ENCODE measurements around the gene HMGB2. TPM values are rescaled to one million over a fixed set of nuclear protein-coding genes. Genes with fewer than 3 reads are reported as not detected.

Gene HMGB2
- total RNA-seq, 1 donor from 2014 or later: 56.3 TPM

DNA sequence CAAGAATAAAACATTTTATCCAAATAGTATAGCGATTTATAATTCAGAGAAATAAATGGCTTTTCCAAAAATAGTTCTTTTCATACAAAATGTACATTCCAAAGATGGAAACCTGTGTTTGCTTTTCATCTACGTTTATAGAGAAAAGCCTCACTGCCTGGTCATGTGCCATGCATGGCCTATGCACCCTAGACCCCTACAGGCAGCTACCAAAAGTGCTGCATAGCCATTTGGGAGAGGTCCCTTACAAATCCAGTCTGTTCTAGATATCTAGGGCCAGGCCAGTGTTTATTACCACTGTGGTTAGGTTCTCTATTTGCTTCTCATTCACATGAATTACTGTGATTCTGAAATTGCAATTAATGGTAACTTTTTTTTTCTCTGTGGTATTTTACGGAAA is 17.2 kb downstream of the HMGB2 start:
- TF ChIP-seq, protein P1, sequence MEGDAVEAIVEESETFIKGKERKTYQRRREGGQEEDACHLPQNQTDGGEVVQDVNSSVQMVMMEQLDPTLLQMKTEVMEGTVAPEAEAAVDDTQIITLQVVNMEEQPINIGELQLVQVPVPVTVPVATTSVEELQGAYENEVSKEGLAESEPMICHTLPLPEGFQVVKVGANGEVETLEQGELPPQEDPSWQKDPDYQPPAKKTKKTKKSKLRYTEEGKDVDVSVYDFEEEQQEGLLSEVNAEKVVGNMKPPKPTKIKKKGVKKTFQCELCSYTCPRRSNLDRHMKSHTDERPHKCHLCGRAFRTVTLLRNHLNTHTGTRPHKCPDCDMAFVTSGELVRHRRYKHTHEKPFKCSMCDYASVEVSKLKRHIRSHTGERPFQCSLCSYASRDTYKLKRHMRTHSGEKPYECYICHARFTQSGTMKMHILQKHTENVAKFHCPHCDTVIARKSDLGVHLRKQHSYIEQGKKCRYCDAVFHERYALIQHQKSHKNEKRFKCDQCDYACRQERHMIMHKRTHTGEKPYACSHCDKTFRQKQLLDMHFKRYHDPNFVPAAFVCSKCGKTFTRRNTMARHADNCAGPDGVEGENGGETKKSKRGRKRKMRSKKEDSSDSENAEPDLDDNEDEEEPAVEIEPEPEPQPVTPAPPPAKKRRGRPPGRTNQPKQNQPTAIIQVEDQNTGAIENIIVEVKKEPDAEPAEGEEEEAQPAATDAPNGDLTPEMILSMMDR (IDR thresholded peaks at IDR 0.05): no peak
- peaks cover 6% of the 10 kb centered on the region for H3K36me3 Mint-ChIP-seq (ENCODE audit: unreplicated experiment)
- H3K9me3 Mint-ChIP-seq (ENCODE audit: unreplicated experiment): no peaks in the 10 kb centered on the region
- no peak overlapping the region for H3K4me3 Mint-ChIP-seq (ENCODE audit: unreplicated experiment)
- DNase-seq (ENCODE audit: extremely low spot score, unreplicated experiment): no peak
- H3K27ac Mint-ChIP-seq (ENCODE audit: unreplicated experiment): no peak overlapping the region
- no peaks in the 10 kb centered on the region for H3K4me1 Mint-ChIP-seq (ENCODE audit: unreplicated experiment)
- H3K27me3 Mint-ChIP-seq (ENCODE audit: unreplicated experiment): no peaks in the 10 kb centered on the region

DNA sequence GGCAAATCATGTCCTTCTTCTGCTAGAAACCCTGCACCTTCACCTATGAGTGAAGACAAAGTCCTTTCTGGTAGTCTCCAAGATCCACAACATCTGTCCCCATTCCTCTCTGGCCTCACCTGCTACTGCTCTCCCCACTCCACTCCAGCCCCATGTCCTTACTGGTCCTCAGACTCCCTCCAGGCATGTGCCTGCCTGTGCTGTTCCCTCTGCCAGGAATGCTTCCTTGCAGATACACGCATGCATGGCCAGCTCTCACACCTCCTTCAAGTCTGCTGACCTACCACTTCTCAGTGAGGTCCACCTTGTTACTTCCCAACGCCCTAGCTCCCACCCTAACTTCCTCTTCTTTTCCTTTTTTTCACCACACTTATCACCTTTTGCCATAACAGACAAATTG is 18.1 kb downstream of the HMGB2 start:
- H3K27ac Mint-ChIP-seq (ENCODE audit: unreplicated experiment): no peak overlapping the region
- H3K4me1 Mint-ChIP-seq (ENCODE audit: unreplicated experiment): no peaks in the 10 kb centered on the region
- TF ChIP-seq, protein P1 (IDR thresholded peaks at IDR 0.05): no peak
- H3K27me3 Mint-ChIP-seq (ENCODE audit: unreplicated experiment): no peaks in the 10 kb centered on the region
- no peaks in the 10 kb centered on the region for H3K9me3 Mint-ChIP-seq (ENCODE audit: unreplicated experiment)
- no peak overlapping the region for H3K4me3 Mint-ChIP-seq (ENCODE audit: unreplicated experiment)
- no peak for DNase-seq (ENCODE audit: extremely low spot score, unreplicated experiment)
- H3K36me3 Mint-ChIP-seq (ENCODE audit: unreplicated experiment): peaks cover 6% of the 10 kb centered on the region

GRCh38 chr4:173314715-173315114 is 19.4 kb downstream of the HMGB2 start:
- Mint-ChIP-seq H3K27me3 (ENCODE audit: unreplicated experiment) (no peaks in the 10 kb centered on the region), H3K27ac (ENCODE audit: unreplicated experiment) (no peak overlapping the region), H3K4me1 (ENCODE audit: unreplicated experiment) (no peaks in the 10 kb centered on the region), H3K4me3 (ENCODE audit: unreplicated experiment) (no peak overlapping the region), H3K36me3 (ENCODE audit: unreplicated experiment) (peaks cover 4% of the 10 kb centered on the region), H3K9me3 (ENCODE audit: unreplicated experiment) (no peaks in the 10 kb centered on the region)
- DNase-seq (ENCODE audit: extremely low spot score, unreplicated experiment): no peak
- TF ChIP-seq, protein P1 (IDR thresholded peaks at IDR 0.05): no peak

- Mint-ChIP-seq H3K9me3 (ENCODE audit: unreplicated experiment) (no peaks in the 10 kb centered on the region), H3K27ac (ENCODE audit: unreplicated experiment) (no peak overlapping the region), H3K4me1 (ENCODE audit: unreplicated experiment) (no peaks in the 10 kb centered on the region), H3K4me3 (ENCODE audit: unreplicated experiment) (no peak overlapping the region), H3K36me3 (ENCODE audit: unreplicated experiment) (peaks cover 4% of the 10 kb centered on the region), H3K27me3 (ENCODE audit: unreplicated experiment) (no peaks in the 10 kb centered on the region)
- no peak for DNase-seq (ENCODE audit: extremely low spot score, unreplicated experiment)
- TF ChIP-seq, protein P1 (IDR thresholded peaks at IDR 0.05): no peak
Observed at GRCh38 chr4:173311368-173311767, 22.8 kb downstream of the HMGB2 start.

DNA sequence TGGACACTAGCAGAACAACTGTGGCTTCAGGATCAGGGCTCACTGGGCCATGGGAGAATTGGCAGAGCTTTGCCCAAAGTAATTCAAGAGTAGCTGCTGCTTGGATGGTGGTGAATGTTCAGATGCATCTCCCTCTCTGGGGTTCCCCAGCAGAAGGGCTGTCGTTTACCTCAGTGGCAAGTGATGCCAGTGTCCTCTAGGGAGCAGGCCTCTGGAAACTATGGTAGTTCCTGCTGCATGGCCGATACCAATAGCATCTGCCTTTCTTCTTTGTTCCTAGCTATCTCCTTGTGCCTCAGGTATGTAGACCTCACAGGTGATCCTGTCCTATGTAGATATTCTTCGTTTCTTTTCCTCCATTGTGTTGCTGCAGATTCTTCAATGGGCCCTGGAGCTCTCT is 26.4 kb downstream of the HMGB2 start:
- H3K36me3 Mint-ChIP-seq (ENCODE audit: unreplicated experiment): peaks cover 17% of the 10 kb centered on the region
- DNase-seq (ENCODE audit: extremely low spot score, unreplicated experiment): no peak
- H3K4me3 Mint-ChIP-seq (ENCODE audit: unreplicated experiment): no peak overlapping the region
- no peak overlapping the region for H3K27ac Mint-ChIP-seq (ENCODE audit: unreplicated experiment)
- no peaks in the 10 kb centered on the region for H3K27me3 Mint-ChIP-seq (ENCODE audit: unreplicated experiment)
- no peaks in the 10 kb centered on the region for H3K4me1 Mint-ChIP-seq (ENCODE audit: unreplicated experiment)
- TF ChIP-seq, protein P1 (IDR thresholded peaks at IDR 0.05): no peak
- peaks cover 9% of the 10 kb centered on the region for H3K9me3 Mint-ChIP-seq (ENCODE audit: unreplicated experiment)

Measured in osteocyte (in vitro differentiated cells).